Hepatocyte (in vitro differentiated cells): ENCODE results near the gene FSCN2.

Experiments used
- EZH2phosphoT487 ChIP-seq: fragments of 200-600 bp; sonication (generic); IDR thresholded peaks from one replicate; pipeline ENCODE4 v1.6.1; 2018; ENCODE audit warnings: antibody characterized with exemption, mild to moderate bottlenecking, low read depth, moderate library complexity; ENCODE audit not compliant: unreplicated experiment, severe bottlenecking
- TF ChIP-seq, protein P1 (sequence below): fragments of 200-600 bp; sonication (generic); IDR thresholded peaks from 2 replicates; pipeline ENCODE4 v1.5.1; 2016; ENCODE audit warnings: antibody characterized with exemption, mild to moderate bottlenecking; ENCODE audit not compliant: poor library complexity

DNA sequence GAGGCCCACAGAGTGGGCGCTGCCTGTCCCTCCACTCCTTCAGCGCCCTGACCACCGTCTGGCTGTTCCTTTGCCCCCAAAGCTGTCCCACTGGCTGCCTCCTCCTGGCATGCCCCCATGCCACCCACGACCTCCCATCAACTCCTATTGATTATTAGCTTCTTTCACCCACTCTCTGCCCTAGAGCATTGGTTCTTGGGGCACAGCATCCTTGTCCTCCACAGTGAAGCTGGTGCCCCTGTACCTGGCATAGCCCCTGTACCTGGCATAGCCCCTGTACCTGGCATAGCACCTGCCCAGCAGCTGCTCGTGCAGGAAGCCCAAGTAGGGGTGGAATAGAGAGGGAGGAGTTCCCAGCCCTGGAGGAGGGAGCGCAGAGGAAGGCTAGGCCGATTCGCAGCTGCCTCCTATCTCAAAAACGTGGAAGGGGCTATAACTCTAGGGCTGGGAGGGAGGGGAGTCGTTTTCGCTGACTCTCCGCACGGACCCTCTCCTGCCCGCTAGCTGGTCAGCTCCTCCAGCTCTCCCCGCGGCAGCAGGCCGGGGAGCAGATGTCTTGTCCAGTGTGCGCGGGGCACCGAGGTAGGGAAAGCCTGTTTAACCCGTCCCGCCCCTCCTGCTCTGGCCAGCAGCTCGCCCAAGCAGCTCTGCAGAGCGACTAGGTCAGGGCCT, 9.9 kb upstream of the FSCN2 start:
- TF ChIP-seq, protein P1, sequence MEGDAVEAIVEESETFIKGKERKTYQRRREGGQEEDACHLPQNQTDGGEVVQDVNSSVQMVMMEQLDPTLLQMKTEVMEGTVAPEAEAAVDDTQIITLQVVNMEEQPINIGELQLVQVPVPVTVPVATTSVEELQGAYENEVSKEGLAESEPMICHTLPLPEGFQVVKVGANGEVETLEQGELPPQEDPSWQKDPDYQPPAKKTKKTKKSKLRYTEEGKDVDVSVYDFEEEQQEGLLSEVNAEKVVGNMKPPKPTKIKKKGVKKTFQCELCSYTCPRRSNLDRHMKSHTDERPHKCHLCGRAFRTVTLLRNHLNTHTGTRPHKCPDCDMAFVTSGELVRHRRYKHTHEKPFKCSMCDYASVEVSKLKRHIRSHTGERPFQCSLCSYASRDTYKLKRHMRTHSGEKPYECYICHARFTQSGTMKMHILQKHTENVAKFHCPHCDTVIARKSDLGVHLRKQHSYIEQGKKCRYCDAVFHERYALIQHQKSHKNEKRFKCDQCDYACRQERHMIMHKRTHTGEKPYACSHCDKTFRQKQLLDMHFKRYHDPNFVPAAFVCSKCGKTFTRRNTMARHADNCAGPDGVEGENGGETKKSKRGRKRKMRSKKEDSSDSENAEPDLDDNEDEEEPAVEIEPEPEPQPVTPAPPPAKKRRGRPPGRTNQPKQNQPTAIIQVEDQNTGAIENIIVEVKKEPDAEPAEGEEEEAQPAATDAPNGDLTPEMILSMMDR, result no peak
- TF ChIP-seq EZH2phosphoT487, result no peak
